Left colon (tissue), 2 donors: ENCODE measurements around the gene SLC39A11. TPM values are rescaled to one million over a fixed set of nuclear protein-coding genes. Genes with fewer than 3 reads are reported as not detected.

Experiments
- ATAC-seq: fragments of 200-7000 bp; cut with Tn5 transposase; one replicate; pipeline ENCODE4 v1.9.1; 2020; ENCODE audit warnings: mild to moderate bottlenecking, moderate library complexity
- DNase-seq, 2 donors: peaks; one replicate each; pipeline ENCODE4 v3.0.0-alpha.2; 2020
- intact Hi-C, 2 donors: fragments of 100-400 bp; cut with DNase I in 1 of 2; cut with micrococcal nuclease in 1 of 2; formaldehyde crosslinking; loops; one replicate each; pipeline versions ENCODE4 v1.11.2 to v1.14.0; 2022; cut with DNase I, micrococcal nuclease
- total RNA-seq, 2 donors: library from RNA; stranded (reverse); fragmentation: NEBNext Ultra II Directional; extraction: Animal tissue kit (Norgen Biotek cat#: 25700); gene quantifications; one replicate each; pipeline ENCODE4 v1.2.1, GENCODE V29; 2021
- donor health status: DM: no; HTN: no; CAD: no.
- donor health status: DM: yes; HTN: yes; CAD: no.

SLC39A11 gene
- total RNA-seq, 2 donors from 2014 or later: 67.4 to 89.8 TPM

- no peak for DNase-seq
- ATAC-seq: no peak
- intact Hi-C loops: no loop called here
These were observed 121.1 kb downstream of the SLC39A11 start for GRCh38 chr17:72971226-72971880.

GRCh38 chr17:72970797-72971196 is 121.7 kb downstream of the SLC39A11 start:
- intact Hi-C loops: no loop called here
- no peak for DNase-seq
- ATAC-seq: no peak

GRCh38 chr17:72970246-72970645 is 122.2 kb downstream of the SLC39A11 start:
- intact Hi-C loops: no loop called here
- ATAC-seq: no peak

GRCh38 chr17:72969293-72969906 is 123.1 kb downstream of the SLC39A11 start:
- ATAC-seq: no peak

More at GRCh38 chr17:72970246-72970645, 122.2 kb downstream of the SLC39A11 start:
- DNase-seq: no peak

GRCh38 chr17:72968798-72969197 is 123.7 kb downstream of the SLC39A11 start:
- DNase-seq (no peak), ATAC-seq (no peak)
- intact Hi-C loops: no loop called here

More at GRCh38 chr17:72969293-72969906, 123.1 kb downstream of the SLC39A11 start:
- DNase-seq: no peak
- intact Hi-C loops: no loop called here

GRCh38 chr17:72967977-72968585 is 124.4 kb downstream of the SLC39A11 start:
- DNase-seq: no peak
- intact Hi-C loops: no loop called here
- ATAC-seq: no peak

- intact Hi-C loops: no loop called here
- ATAC-seq (no peak), DNase-seq (no peak)
These were observed 125.1 kb downstream of the SLC39A11 start for GRCh38 chr17:72967277-72967970.

GRCh38 chr17:72962106-72962505 is 130.4 kb downstream of the SLC39A11 start:
- no peak for DNase-seq
- no peak for ATAC-seq
- intact Hi-C loops: no loop called here

- no peak for ATAC-seq
- no peak for DNase-seq
- intact Hi-C loops: no loop called here
These were observed 136.9 kb downstream of the SLC39A11 start for GRCh38 chr17:72955391-72956140.

GRCh38 chr17:72954579-72954978 is 137.9 kb downstream of the SLC39A11 start:
- intact Hi-C loops: no loop called here
- no peak for ATAC-seq
- DNase-seq: no peak

- DNase-seq (no peak), ATAC-seq (no peak)
- intact Hi-C loops: no loop called here
These were observed 138.9 kb downstream of the SLC39A11 start for GRCh38 chr17:72953621-72954020.

- no peak for ATAC-seq
- no peak for DNase-seq
- intact Hi-C loops: no loop called here
These were observed 139.7 kb downstream of the SLC39A11 start for GRCh38 chr17:72952641-72953315.

- DNase-seq: no peak
- intact Hi-C loops: no loop called here
- no peak for ATAC-seq
These were observed 140.3 kb downstream of the SLC39A11 start for GRCh38 chr17:72952220-72952619.

GRCh38 chr17:72950242-72950931 is 142.1 kb downstream of the SLC39A11 start:
- DNase-seq: no peak
- ATAC-seq: no peak
- intact Hi-C loops: no loop called here

- DNase-seq (no peak), ATAC-seq (no peak)
- intact Hi-C loops: no loop called here
These were observed 144.4 kb downstream of the SLC39A11 start for GRCh38 chr17:72948115-72948514.

- ATAC-seq (no peak), DNase-seq (no peak)
- intact Hi-C loops: no loop called here
These were observed 145.0 kb downstream of the SLC39A11 start for GRCh38 chr17:72947475-72947874.

- DNase-seq: no peak
- no peak for ATAC-seq
- intact Hi-C loops: no loop called here
These were observed 145.8 kb downstream of the SLC39A11 start for GRCh38 chr17:72946696-72947095.

- intact Hi-C loops: no loop called here
- ATAC-seq: no peak
- DNase-seq: no peak
These were observed 146.3 kb downstream of the SLC39A11 start for GRCh38 chr17:72946156-72946555.
